Body of pancreas (tissue), 4 donors: ENCODE measurements around the gene KIRREL3.

ENCODE experiments used
- CTCF ChIP-seq, 7 experiments: fragments of 450-650 bp in 4 of 7; fragments of 200-600 bp in 3 of 7; sonication (generic) in 3 of 7; IDR thresholded peaks; one replicate each; pipeline ENCODE4 v1.5.1; 2016 to 2019; ENCODE audit warnings: antibody characterized with exemption in 7 of 7
- POLR2A ChIP-seq, 3 donors: fragments of 450-650 bp; IDR thresholded peaks; one replicate each; pipeline ENCODE4 v1.6.1; 2016; ENCODE audit warnings: antibody characterized with exemption in 3 of 3, mild to moderate bottlenecking in 2 of 3

- TF ChIP-seq CTCF (IDR thresholded peaks at IDR 0.05) = no peak
- no peak for TF ChIP-seq POLR2A (IDR thresholded peaks at IDR 0.05)
Observed at GRCh38 chr11:126992804-126993111, 7.8 kb downstream of the KIRREL3 start.
